Fibroblast of the aortic adventitia (primary cell): Measurements from ENCODE around the gene COL5A3. TPM values are rescaled to one million over a fixed set of nuclear protein-coding genes. Genes with fewer than 3 reads are reported as not detected.

Experiments used
- DNase-seq: peaks from one replicate; pipeline ENCODE4 v3.0.0-alpha.2; 2010; ENCODE audit warnings: low read depth
- H3K4me3 ChIP-seq: 2 replicates; pipeline ENCODE4 v1.5.1; 2011; ENCODE audit warnings: low read depth, mild to moderate bottlenecking, control low read depth, low read length, moderate library complexity
- total RNA-seq: library from RNA; depleted of rRNA; stranded (reverse); fragments of >200 nt; gene quantifications from 2 replicates; pipeline ENCODE4 v1.2.3, GENCODE V29; 2012; ENCODE audit warnings: low replicate concordance
- TF ChIP-seq, protein P1 (sequence below): IDR thresholded peaks from 2 replicates; pipeline ENCODE4 v1.5.1; 2011; ENCODE audit warnings: mild to moderate bottlenecking, low read length, control low read depth, inconsistent platforms; ENCODE audit not compliant: insufficient read depth

The COL5A3 gene
- total RNA-seq, 1 donor, result 4.1 TPM

DNA sequence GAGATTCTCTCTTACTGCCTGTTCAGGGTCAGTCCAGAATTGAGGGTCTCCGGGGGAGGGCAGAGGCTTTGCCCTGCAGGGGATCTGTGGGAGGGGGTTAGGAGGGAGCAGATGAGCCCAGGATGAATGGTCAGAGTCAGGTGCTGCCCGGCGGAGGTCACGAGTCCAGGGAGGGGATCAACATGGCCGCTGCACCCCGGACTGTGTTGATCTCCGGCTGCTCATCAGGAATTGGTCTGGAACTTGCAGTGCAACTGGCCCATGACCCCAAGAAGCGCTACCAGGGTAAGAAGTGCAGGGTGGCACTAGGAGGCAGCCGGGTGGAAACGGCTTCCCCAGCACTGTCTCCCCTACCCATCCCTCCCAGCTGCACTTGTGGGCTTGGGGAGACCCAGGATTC lies 3.0 kb upstream of the COL5A3 start, which contains the start of gene RDH8:
TSS of gene RDH8 (plus strand) at position 168 of the 400 bp plus-strand sequence. CDS start at position 183, 15 bp downstream.
- no peak within 1 kb of the TSS for H3K4me3 ChIP-seq
- no peak for DNase-seq
- TF ChIP-seq, protein P1, sequence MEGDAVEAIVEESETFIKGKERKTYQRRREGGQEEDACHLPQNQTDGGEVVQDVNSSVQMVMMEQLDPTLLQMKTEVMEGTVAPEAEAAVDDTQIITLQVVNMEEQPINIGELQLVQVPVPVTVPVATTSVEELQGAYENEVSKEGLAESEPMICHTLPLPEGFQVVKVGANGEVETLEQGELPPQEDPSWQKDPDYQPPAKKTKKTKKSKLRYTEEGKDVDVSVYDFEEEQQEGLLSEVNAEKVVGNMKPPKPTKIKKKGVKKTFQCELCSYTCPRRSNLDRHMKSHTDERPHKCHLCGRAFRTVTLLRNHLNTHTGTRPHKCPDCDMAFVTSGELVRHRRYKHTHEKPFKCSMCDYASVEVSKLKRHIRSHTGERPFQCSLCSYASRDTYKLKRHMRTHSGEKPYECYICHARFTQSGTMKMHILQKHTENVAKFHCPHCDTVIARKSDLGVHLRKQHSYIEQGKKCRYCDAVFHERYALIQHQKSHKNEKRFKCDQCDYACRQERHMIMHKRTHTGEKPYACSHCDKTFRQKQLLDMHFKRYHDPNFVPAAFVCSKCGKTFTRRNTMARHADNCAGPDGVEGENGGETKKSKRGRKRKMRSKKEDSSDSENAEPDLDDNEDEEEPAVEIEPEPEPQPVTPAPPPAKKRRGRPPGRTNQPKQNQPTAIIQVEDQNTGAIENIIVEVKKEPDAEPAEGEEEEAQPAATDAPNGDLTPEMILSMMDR, result no peak

DNA sequence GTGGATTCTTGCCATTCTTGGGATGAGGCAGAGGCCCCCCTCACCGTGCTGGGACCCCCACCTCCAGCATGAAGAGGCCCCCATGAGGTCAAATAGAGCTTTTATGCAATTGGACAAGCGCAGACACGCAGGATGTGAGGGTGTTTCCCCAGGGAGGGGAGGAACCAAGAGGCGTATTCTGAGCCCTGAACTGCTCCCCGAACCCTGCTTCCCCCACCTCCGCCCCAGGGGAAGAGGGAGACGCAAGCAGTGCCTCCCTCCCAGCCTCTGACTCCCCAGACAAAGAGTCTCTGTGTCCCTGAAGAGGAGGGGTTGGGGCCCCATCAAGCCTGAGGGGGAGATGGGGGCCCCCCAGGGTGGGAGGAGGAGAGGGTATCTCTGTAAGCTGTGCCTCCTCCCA lies 1.7 kb upstream of the COL5A3 start:
- no peak for DNase-seq
- TF ChIP-seq, protein P1, result no peak
- H3K4me3 ChIP-seq, result no peak overlapping the region

DNA sequence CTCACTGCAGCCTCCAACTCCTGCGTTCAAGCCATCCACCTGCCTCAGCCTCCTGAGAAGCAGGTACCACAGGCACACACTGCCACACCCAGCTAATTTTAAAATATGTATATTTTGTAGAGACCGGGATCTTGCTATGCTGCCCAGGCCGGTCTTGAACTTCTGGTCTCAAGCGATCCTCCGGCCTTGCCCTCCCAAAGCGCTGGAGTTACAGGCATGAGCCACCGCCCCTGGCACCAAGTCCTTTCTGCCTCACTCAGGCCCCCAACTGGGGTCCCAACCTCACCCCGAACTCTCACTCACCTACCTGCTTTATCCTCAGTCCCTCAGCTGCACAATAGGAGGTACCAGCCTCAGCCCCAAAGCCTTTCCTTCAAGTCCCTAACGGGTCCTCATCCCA lies 635 bp upstream of the COL5A3 start:
- DNase-seq, result no peak
- H3K4me3 ChIP-seq, result no peak overlapping the region
- TF ChIP-seq, protein P1, result no peak

DNA sequence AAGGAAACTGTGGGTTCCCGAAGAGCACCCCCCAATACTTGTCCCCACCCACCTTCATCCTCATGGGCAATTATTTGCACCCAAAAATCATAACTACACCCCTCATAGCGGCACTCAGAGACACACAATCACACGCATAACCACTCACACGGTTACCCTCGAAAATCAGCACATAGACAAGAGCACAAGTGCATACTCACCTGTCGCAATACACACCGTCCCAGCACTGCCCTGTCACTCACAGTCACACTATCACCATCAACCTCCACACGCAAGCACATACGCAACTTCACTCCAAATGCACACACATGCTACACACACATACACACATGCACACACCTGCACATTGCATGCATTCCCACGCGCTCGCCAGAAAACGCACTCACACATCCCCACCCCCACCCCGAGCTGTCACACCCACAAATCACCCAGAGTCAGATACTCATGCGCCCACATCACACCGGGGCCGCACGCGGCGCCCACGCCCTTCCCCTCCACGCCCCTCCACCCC lies 535 bp downstream of the COL5A3 start:
- peak overlapping the region; percentile 50 for H3K4me3 ChIP-seq
- DNase-seq, result peak; percentile 9

DNA sequence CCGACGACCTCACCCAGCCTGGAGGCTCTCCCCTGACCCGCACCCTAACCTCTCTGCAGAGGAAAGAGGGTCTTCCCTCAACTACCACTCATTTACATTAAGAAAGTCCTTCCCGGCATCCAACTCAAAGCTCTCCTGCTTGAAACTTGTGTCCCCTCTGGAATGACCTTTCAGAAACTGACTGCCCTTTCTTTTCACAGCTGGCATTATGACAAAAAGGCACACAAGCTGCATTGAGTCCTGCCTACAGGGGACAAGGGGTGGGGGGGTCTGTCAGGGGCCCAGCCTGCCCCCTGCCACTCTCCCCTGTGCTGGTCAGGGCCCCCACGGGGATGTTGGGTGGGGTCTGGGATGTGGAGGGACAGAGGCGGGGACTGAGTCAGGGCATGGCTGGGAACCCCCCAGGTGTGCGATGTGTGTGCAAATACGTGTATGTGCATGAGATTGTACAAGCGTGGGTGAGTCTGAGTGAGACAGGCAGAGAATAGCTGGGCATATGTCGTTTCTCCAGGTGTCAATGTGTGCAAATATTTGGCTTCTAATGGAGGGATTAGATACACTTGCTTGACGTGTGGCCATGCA lies 2.0 kb downstream of the COL5A3 start:
- DNase-seq, result no peak
- TF ChIP-seq, protein P1, result no peak
- no peak overlapping the region for H3K4me3 ChIP-seq

More for the DNA sequence above, 535 bp downstream of the COL5A3 start:
- TF ChIP-seq, protein P1, result no peak

DNA sequence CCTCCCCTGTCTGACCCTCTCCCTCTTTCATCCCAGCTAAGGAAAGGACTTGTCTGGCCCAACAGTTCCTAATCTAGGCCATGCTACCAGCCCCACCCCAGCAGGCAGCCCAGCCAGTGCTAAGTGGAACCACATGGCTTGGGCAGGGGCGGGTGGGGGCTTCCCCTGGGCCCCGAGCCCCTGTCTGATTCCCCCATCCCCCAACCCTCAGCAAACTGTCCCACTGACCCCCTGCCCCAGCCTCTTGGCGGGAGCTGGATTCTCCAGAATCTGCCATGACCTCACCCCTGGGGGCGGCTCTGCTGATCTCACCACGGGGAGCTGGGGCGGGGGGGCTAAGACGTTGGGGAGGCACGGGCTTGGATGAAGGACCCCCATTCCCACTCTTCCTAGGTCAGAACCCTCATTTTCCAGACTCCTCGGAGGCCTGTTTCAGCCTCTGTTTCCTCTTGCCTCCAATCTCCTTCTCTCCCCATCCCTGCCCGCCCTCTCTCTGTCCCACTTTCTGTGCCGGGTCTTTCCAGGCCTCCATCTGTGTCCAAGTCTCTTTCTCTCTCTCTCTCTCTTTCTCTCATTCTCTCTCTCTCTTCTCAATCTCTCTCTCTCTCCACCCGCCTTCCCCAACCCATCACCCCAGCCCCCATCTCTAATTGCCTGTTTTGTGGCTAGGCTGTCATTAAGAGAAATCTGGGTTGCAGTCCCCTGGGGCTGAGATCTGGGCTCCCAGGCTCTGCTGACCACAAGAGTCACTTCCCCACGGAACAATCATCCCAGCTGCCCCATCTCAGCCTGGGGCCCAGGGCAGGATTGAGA lies 2.7 kb downstream of the COL5A3 start:
- peak; percentile 54 for DNase-seq
- TF ChIP-seq, protein P1, result no peak
- no peak overlapping the region for H3K4me3 ChIP-seq
